ENCODE data around the gene BMERB1.
"Not testable (repeated sequence)": the region's sequence is repeated elsewhere in the genome, so short reads cannot be mapped to it uniquely, and the experiment has no call there.

Gene BMERB1

GRCh38 chr16:15598648-15599190 lies 164.3 kb downstream of the BMERB1 start:
- no peak for DNase-seq

GRCh38 chr16:15599303-15600070 lies 165.1 kb downstream of the BMERB1 start:
- DNase-seq: no peak

GRCh38 chr16:15601212-15601879 lies 167.0 kb downstream of the BMERB1 start:
- DNase-seq: no peak

GRCh38 chr16:15602285-15603044 lies 168.1 kb downstream of the BMERB1 start:
- DNase-seq: no peak

GRCh38 chr16:15604460-15605440 lies 170.4 kb downstream of the BMERB1 start:
- peak; percentile 10 for DNase-seq

GRCh38 chr16:15605839-15606517 lies 171.6 kb downstream of the BMERB1 start:
- DNase-seq: no peak

GRCh38 chr16:15606518-15607220 lies 172.3 kb downstream of the BMERB1 start:
- DNase-seq: no peak

- DNase-seq: not testable (repeated sequence)
These were observed 172.9 kb downstream of the BMERB1 start for GRCh38 chr16:15607221-15607699.

GRCh38 chr16:15607700-15608396 lies 173.5 kb downstream of the BMERB1 start:
- DNase-seq: peak; percentile 96

GRCh38 chr16:15608398-15609285 lies 174.3 kb downstream of the BMERB1 start:
- no peak for DNase-seq

- DNase-seq: no peak
These were observed 174.9 kb downstream of the BMERB1 start for GRCh38 chr16:15609286-15609649.

GRCh38 chr16:15610369-15610871 lies 176.0 kb downstream of the BMERB1 start:
- DNase-seq: peak; percentile 14

- DNase-seq: no peak
These were observed 177.2 kb downstream of the BMERB1 start for GRCh38 chr16:15611610-15612009.

- no peak for DNase-seq
These were observed 179.3 kb downstream of the BMERB1 start for GRCh38 chr16:15613676-15614075.

- no peak for DNase-seq
These were observed 181.6 kb downstream of the BMERB1 start for GRCh38 chr16:15616012-15616411.

GRCh38 chr16:15616475-15617165 lies 182.2 kb downstream of the BMERB1 start:
- DNase-seq: peak; percentile 50

- no peak for DNase-seq
These were observed 183.5 kb downstream of the BMERB1 start for GRCh38 chr16:15617901-15618300.

- DNase-seq: no peak
These were observed 184.0 kb downstream of the BMERB1 start for GRCh38 chr16:15618392-15618791.

Measured in inflammatory macrophage treated with lipopolysaccharide for 4 hours (primary cell).